Measurements from ENCODE around the gene TSGA10. TPM values are rescaled to one million over a fixed set of nuclear protein-coding genes. Genes with fewer than 3 reads are reported as not detected.

TSGA10 gene
- total RNA-seq, 1 donor from 2014 or later, result 20.4 TPM

GRCh38 chr2:99096728-99097127 lies 58.0 kb downstream of the TSGA10 start:
- Mint-ChIP-seq H3K36me3 (ENCODE audit: low read depth) (no peaks in the 10 kb centered on the region), H3K4me1 (no peaks in the 10 kb centered on the region), H3K9me3 (peaks cover 10% of the 10 kb centered on the region), H3K27me3 (no peaks in the 10 kb centered on the region), H3K4me3 (no peak overlapping the region), H3K27ac (no peak overlapping the region)
- TF ChIP-seq CTCF (IDR thresholded peaks at IDR 0.05), result no peak
- ChIA-PET CTCF (no interaction called here), POLR2A (no interaction called here)
- ATAC-seq (ENCODE audit: low read depth) (no peak), DNase-seq (no peak)
- intact Hi-C loops (cut with micrococcal nuclease), result no loop called here

GRCh38 chr2:99088017-99088416 lies 66.7 kb downstream of the TSGA10 start:
- ATAC-seq (ENCODE audit: low read depth) (no peak), DNase-seq (no peak)
- H3K27me3 Mint-ChIP-seq, result no peaks in the 10 kb centered on the region
- no peak overlapping the region for H3K27ac Mint-ChIP-seq
- H3K4me1 Mint-ChIP-seq, result no peaks in the 10 kb centered on the region
- H3K4me3 Mint-ChIP-seq, result no peak overlapping the region
- TF ChIP-seq CTCF (IDR thresholded peaks at IDR 0.05), result no peak
- peaks cover 3% of the 10 kb centered on the region for H3K9me3 Mint-ChIP-seq
- CTCF ChIA-PET, result no interaction called here
- intact Hi-C loops (cut with micrococcal nuclease), result no loop called here
- no peaks in the 10 kb centered on the region for H3K36me3 Mint-ChIP-seq (ENCODE audit: low read depth)
- POLR2A ChIA-PET, result no interaction called here

- Mint-ChIP-seq H3K27ac (no peak overlapping the region), H3K4me3 (no peak overlapping the region), H3K4me1 (no peaks in the 10 kb centered on the region), H3K36me3 (ENCODE audit: low read depth) (no peaks in the 10 kb centered on the region), H3K9me3 (no peaks in the 10 kb centered on the region), H3K27me3 (peaks cover 3% of the 10 kb centered on the region)
- no peak for DNase-seq
- ATAC-seq (ENCODE audit: low read depth), result no peak
- ChIA-PET POLR2A (no interaction called here), CTCF (interaction anchor here (1.3 kb wide), 1 partner anchor 94 kb away, joined by 4 read pairs; no protein-coding TSS in a partner anchor)
- no peak for TF ChIP-seq CTCF (IDR thresholded peaks at IDR 0.05)
- intact Hi-C loops (cut with micrococcal nuclease), result no loop called here
Observed at GRCh38 chr2:99086385-99086784, 68.4 kb downstream of the TSGA10 start.

- ATAC-seq (ENCODE audit: low read depth) (no peak), DNase-seq (no peak)
- peaks cover 3% of the 10 kb centered on the region for H3K27me3 Mint-ChIP-seq
- ChIA-PET POLR2A (no interaction called here), CTCF (no interaction called here)
- H3K4me1 Mint-ChIP-seq, result no peaks in the 10 kb centered on the region
- H3K36me3 Mint-ChIP-seq (ENCODE audit: low read depth), result no peaks in the 10 kb centered on the region
- no peaks in the 10 kb centered on the region for H3K9me3 Mint-ChIP-seq
- intact Hi-C loops (cut with micrococcal nuclease), result loop anchor here (1.0 kb wide), 1 partner anchor 94 kb away; no protein-coding TSS in a partner anchor
- no peak for TF ChIP-seq CTCF (IDR thresholded peaks at IDR 0.05)
- H3K27ac Mint-ChIP-seq, result no peak overlapping the region
- H3K4me3 Mint-ChIP-seq, result no peak overlapping the region
Observed at GRCh38 chr2:99085421-99085820, 69.3 kb downstream of the TSGA10 start.

- no peak for TF ChIP-seq CTCF (IDR thresholded peaks at IDR 0.05)
Observed at GRCh38 chr2:99084256-99084655, 70.5 kb downstream of the TSGA10 start.

More at GRCh38 chr2:99084256-99084655, 70.5 kb downstream of the TSGA10 start:
- Mint-ChIP-seq H3K4me1 (no peaks in the 10 kb centered on the region), H3K27ac (no peak overlapping the region), H3K4me3 (no peak overlapping the region), H3K36me3 (ENCODE audit: low read depth) (no peaks in the 10 kb centered on the region), H3K9me3 (no peaks in the 10 kb centered on the region), H3K27me3 (peaks cover 3% of the 10 kb centered on the region)
- CTCF ChIA-PET, result no interaction called here
- POLR2A ChIA-PET, result no interaction called here
- DNase-seq, result no peak
- intact Hi-C loops (cut with micrococcal nuclease), result no loop called here
- no peak for ATAC-seq (ENCODE audit: low read depth)

Measured in activated B cell treated with CpG ODN at 0.5 μM for 24 hours (primary cell).